ENCODE data around the gene POLR2M.

- TF ChIP-seq ZEB2 (tag by site-specific recombination; IDR thresholded peaks at IDR 0.05) (no peak), ZNF121 (tag by site-specific recombination; IDR thresholded peaks at IDR 0.05) (no peak), CTCF (tag by site-specific recombination; IDR thresholded peaks at IDR 0.05) (no peak), ZNF398 (tag by site-specific recombination; IDR thresholded peaks at IDR 0.05) (no peak), ZNF341 (tag by site-specific recombination; IDR thresholded peaks at IDR 0.05; ENCODE audit: low read depth) (no peak), ZNF544 (tag by site-specific recombination; IDR thresholded peaks at IDR 0.05) (no peak), KLF7 (tag by site-specific recombination; IDR thresholded peaks at IDR 0.05; ENCODE audit: borderline replicate concordance) (no peak), ZNF24 (tag by site-specific recombination; IDR thresholded peaks at IDR 0.05) (no peak), ZNF610 (tag by site-specific recombination; IDR thresholded peaks at IDR 0.05; ENCODE audit: borderline replicate concordance) (no peak), ZNF639 (tag by site-specific recombination; IDR thresholded peaks at IDR 0.05) (no peak), ZNF140 (tag by site-specific recombination; IDR thresholded peaks at IDR 0.05) (no peak), ZNF561 (tag by site-specific recombination; IDR thresholded peaks at IDR 0.05; ENCODE audit: borderline replicate concordance) (no peak), ZNF311 (tag by site-specific recombination; IDR thresholded peaks at IDR 0.05; ENCODE audit: borderline replicate concordance) (no peak), KLF1 (tag by site-specific recombination; IDR thresholded peaks at IDR 0.05) (no peak)
These were observed 15.4 kb upstream of the POLR2M start for GRCh38 chr15:57691082-57691481.

Data from HEK293 (cell line).